SH-SY5Y (cell line): ENCODE data around the gene ZNF79.

Experiments used
- GATA2 ChIP-seq: IDR thresholded peaks from 2 replicates; pipeline ENCODE4 v1.6.1; 2011; ENCODE audit warnings: mild to moderate bottlenecking, low read depth, low read length
- GATA3 ChIP-seq: IDR thresholded peaks from 2 replicates; pipeline ENCODE4 v1.6.1; 2011; ENCODE audit warnings: low read depth, mild to moderate bottlenecking, low read length, moderate library complexity

DNA sequence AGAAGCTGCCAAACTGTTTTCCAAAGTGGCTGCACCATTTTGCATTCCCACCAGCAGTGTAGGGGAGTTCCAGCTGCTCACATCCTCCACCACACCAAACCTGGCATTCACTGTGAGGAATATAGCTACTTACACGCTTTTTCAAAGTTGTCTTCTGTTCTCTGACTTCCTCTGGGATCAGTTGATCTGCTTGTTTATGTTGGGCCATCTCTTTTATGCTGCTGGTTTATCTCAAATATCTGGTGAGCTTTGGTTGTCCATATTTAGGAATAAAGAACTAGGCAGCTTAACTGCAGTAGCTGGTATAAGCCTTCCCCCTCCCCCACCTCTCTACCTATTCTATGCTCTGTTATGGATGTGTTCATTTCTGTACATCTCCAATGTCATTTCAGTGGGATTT, 8.5 kb upstream of the ZNF79 start:
- TF ChIP-seq GATA2 (no peak), GATA3 (no peak)
